ENCODE data around the gene SUSD1. TPM values are rescaled to one million over a fixed set of nuclear protein-coding genes. Genes with fewer than 3 reads are reported as not detected.

Gene SUSD1
- total and polyA plus RNA-seq, 2 donors from 2014 or later = 11.0 to 19.8 TPM

- Histone ChIP-seq H3K36me3 (ENCODE audit: control insufficient read depth in 2 of 3, insufficient read depth in 3 of 3, low read length in 3 of 3) (peaks cover 0 to 3% (median 0%) of the 10 kb centered on the region in 3 donors), H3K27me3 (ENCODE audit: control insufficient read depth, insufficient read depth, low read length) (no peaks in the 10 kb centered on the region), H3K27ac (ENCODE audit: low read depth in 2 of 2, low read length in 2 of 2) (no peak overlapping the region), H3K4me3 (ENCODE audit: low read length in 3 of 3) (no peak overlapping the region), H3K4me1 (ENCODE audit: control insufficient read depth in 2 of 3, insufficient read depth in 2 of 3, low read depth in 1 of 3, low read length in 3 of 3) (no peaks in the 10 kb centered on the region), H3K9ac (ENCODE audit: low read length in 3 of 3) (no peak overlapping the region), H3K9me3 (ENCODE audit: control insufficient read depth in 2 of 3, insufficient read depth in 1 of 3, low read length in 3 of 3) (no peaks in the 10 kb centered on the region)
- DNase-seq (no peak), FAIRE-seq (no peak)
- no peak for TF ChIP-seq CTCF (IDR thresholded peaks at IDR 0.05; ENCODE audit: borderline replicate concordance, extremely low read depth, insufficient read depth)
- intact Hi-C loops (cut with DNase I) = no loop called here
Observed at GRCh38 chr9:112081918-112082729, 93.0 kb downstream of the SUSD1 start.

- Histone ChIP-seq H3K4me1 (ENCODE audit: control insufficient read depth in 2 of 3, insufficient read depth in 2 of 3, low read depth in 1 of 3, low read length in 3 of 3) (no peaks in the 10 kb centered on the region), H3K4me3 (ENCODE audit: low read length in 3 of 3) (no peak overlapping the region), H3K27ac (ENCODE audit: low read depth in 2 of 2, low read length in 2 of 2) (no peak overlapping the region), H3K9ac (ENCODE audit: low read length in 3 of 3) (peak overlapping the region in 1 of 3 donors; percentile 15), H3K9me3 (ENCODE audit: control insufficient read depth in 2 of 3, insufficient read depth in 1 of 3, low read length in 3 of 3) (no peaks in the 10 kb centered on the region), H3K36me3 (ENCODE audit: control insufficient read depth in 2 of 3, insufficient read depth in 3 of 3, low read length in 3 of 3) (peaks cover 0 to 3% (median 0%) of the 10 kb centered on the region in 3 donors), H3K27me3 (ENCODE audit: control insufficient read depth, insufficient read depth, low read length) (no peaks in the 10 kb centered on the region)
- intact Hi-C loops (cut with DNase I) = no loop called here
- DNase-seq = no peak
- no peak for TF ChIP-seq CTCF (IDR thresholded peaks at IDR 0.05; ENCODE audit: borderline replicate concordance, extremely low read depth, insufficient read depth)
- FAIRE-seq = no peak
Observed at GRCh38 chr9:112080831-112081542, 94.1 kb downstream of the SUSD1 start.

- Histone ChIP-seq H3K9ac (ENCODE audit: low read length in 3 of 3) (no peak overlapping the region), H3K36me3 (ENCODE audit: control insufficient read depth in 2 of 3, insufficient read depth in 3 of 3, low read length in 3 of 3) (peaks cover 0 to 3% (median 0%) of the 10 kb centered on the region in 3 donors), H3K4me1 (ENCODE audit: control insufficient read depth in 2 of 3, insufficient read depth in 2 of 3, low read depth in 1 of 3, low read length in 3 of 3) (peaks cover 0 to 5% (median 0%) of the 10 kb centered on the region in 3 donors), H3K9me3 (ENCODE audit: control insufficient read depth in 2 of 3, insufficient read depth in 1 of 3, low read length in 3 of 3) (no peaks in the 10 kb centered on the region), H3K27ac (ENCODE audit: low read depth in 2 of 2, low read length in 2 of 2) (no peak overlapping the region), H3K27me3 (ENCODE audit: control insufficient read depth, insufficient read depth, low read length) (no peaks in the 10 kb centered on the region), H3K4me3 (ENCODE audit: low read length in 3 of 3) (no peak overlapping the region)
- no peak for TF ChIP-seq CTCF (IDR thresholded peaks at IDR 0.05; ENCODE audit: borderline replicate concordance, extremely low read depth, insufficient read depth)
- FAIRE-seq (no peak), DNase-seq (no peak)
- intact Hi-C loops (cut with DNase I) = loop anchor here (5.0 to 10.0 kb wide), 2 partner anchors 154 to 321 kb away; no protein-coding TSS in a partner anchor
Observed at GRCh38 chr9:112078432-112078831, 96.7 kb downstream of the SUSD1 start.

Data from kidney (tissue), 14 donors.